ENCODE results near the gene NEURL1B. TPM values are rescaled to one million over a fixed set of nuclear protein-coding genes. Genes with fewer than 3 reads are reported as not detected.

NEURL1B gene
- total and polyA plus RNA-seq, 4 donors: 1.5 to 10.0 (median 5.5) TPM

DNA sequence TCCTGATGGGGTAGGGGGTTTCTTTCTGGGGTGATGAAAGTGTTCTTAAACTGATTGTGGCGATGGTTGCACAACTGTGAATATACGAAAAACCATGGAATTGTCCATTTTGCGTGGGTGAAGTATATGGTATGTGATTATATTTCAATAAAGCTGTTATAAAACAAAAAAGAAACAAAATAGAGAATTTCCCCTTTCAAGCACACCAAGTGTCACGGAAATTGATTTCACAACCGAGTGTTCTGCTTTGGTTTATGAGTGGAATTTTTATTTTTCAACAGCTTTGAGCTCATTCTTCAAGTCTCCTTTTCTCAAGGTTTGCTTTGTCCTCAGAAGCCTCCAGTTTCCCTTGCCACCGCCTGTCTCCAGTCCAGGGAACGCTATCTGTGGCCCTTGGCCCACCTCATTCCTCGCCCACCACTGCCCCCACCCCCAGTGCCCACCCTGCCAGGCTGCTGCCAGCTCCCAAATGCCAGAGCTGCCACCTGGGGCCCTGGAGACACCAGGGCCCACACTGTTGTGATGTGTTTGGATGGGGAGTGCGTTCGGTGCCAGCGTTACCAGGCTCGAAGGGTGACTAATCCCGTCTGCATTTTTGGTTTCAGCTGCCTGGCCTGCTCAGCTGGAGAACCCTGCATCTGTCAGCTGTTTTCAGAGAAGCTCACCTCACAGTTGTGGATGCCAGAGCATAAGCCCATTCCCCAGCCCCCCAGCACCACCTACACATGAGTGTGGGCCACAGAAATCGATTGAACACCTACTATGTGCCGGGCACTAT is 99.6 kb downstream of the NEURL1B start:
- no peaks in the 10 kb centered on the region for H3K9me3 ChIP-seq (ENCODE audit: control insufficient read depth in 4 of 4, low read length in 3 of 4)
- no peak overlapping the region for H3K4me3 ChIP-seq (ENCODE audit: low read depth in 1 of 3, low read length in 3 of 3)

More for the DNA sequence above, 99.6 kb downstream of the NEURL1B start:
- H3K9ac ChIP-seq (ENCODE audit: low read depth in 1 of 2, low read length in 2 of 2): no peak overlapping the region
- H3K4me1 ChIP-seq (ENCODE audit: control insufficient read depth in 4 of 4, insufficient read depth in 4 of 4, low read length in 3 of 4): no peaks in the 10 kb centered on the region
- H3K27me3 ChIP-seq (ENCODE audit: control insufficient read depth in 4 of 4, insufficient read depth in 4 of 4, low read length in 3 of 4): no peaks in the 10 kb centered on the region
- no peak for TF ChIP-seq FOXA1 (IDR thresholded peaks at IDR 0.05)
- no peak for TF ChIP-seq HNF4G (IDR thresholded peaks at IDR 0.05)
- TF ChIP-seq JUND (IDR thresholded peaks at IDR 0.05): no peak
- no peak for TF ChIP-seq YY1 (IDR thresholded peaks at IDR 0.05)
- no peak for TF ChIP-seq ZBTB33 (IDR thresholded peaks at IDR 0.05)
- TF ChIP-seq CTCF (IDR thresholded peaks at IDR 0.05; ENCODE audit: low read depth, low read length, missing input control): no peak
- TF ChIP-seq HNF4A (conservative IDR thresholded peaks at IDR 0.05): no peak
- no peak for TF ChIP-seq RXRA (IDR thresholded peaks at IDR 0.05)
- TF ChIP-seq SP1 (IDR thresholded peaks at IDR 0.05): no peak
- TF ChIP-seq, protein P1, sequence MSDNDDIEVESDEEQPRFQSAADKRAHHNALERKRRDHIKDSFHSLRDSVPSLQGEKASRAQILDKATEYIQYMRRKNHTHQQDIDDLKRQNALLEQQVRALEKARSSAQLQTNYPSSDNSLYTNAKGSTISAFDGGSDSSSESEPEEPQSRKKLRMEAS (IDR thresholded peaks at IDR 0.05): no peak
- TF ChIP-seq RAD21 (IDR thresholded peaks at IDR 0.05): no peak
- no peak for TF ChIP-seq GABPA (IDR thresholded peaks at IDR 0.05 in 1 of 2, conservative IDR thresholded peaks at IDR 0.05 in 1 of 2)
- no peak for TF ChIP-seq TAF1 (conservative IDR thresholded peaks at IDR 0.05)
- TF ChIP-seq NR2F2 (IDR thresholded peaks at IDR 0.05): no peak
- TF ChIP-seq, protein P2, sequence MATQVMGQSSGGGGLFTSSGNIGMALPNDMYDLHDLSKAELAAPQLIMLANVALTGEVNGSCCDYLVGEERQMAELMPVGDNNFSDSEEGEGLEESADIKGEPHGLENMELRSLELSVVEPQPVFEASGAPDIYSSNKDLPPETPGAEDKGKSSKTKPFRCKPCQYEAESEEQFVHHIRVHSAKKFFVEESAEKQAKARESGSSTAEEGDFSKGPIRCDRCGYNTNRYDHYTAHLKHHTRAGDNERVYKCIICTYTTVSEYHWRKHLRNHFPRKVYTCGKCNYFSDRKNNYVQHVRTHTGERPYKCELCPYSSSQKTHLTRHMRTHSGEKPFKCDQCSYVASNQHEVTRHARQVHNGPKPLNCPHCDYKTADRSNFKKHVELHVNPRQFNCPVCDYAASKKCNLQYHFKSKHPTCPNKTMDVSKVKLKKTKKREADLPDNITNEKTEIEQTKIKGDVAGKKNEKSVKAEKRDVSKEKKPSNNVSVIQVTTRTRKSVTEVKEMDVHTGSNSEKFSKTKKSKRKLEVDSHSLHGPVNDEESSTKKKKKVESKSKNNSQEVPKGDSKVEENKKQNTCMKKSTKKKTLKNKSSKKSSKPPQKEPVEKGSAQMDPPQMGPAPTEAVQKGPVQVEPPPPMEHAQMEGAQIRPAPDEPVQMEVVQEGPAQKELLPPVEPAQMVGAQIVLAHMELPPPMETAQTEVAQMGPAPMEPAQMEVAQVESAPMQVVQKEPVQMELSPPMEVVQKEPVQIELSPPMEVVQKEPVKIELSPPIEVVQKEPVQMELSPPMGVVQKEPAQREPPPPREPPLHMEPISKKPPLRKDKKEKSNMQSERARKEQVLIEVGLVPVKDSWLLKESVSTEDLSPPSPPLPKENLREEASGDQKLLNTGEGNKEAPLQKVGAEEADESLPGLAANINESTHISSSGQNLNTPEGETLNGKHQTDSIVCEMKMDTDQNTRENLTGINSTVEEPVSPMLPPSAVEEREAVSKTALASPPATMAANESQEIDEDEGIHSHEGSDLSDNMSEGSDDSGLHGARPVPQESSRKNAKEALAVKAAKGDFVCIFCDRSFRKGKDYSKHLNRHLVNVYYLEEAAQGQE (IDR thresholded peaks at IDR 0.05): no peak
- TF ChIP-seq FOXA2 (IDR thresholded peaks at IDR 0.05): no peak
- no peak for TF ChIP-seq EGR1 (IDR thresholded peaks at IDR 0.05; ENCODE audit: low read depth in 2 of 2)
- TF ChIP-seq, protein P3, sequence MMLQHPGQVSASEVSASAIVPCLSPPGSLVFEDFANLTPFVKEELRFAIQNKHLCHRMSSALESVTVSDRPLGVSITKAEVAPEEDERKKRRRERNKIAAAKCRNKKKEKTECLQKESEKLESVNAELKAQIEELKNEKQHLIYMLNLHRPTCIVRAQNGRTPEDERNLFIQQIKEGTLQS (IDR thresholded peaks at IDR 0.05): no peak
- H3K27ac ChIP-seq (ENCODE audit: low read depth in 1 of 2, low read length in 2 of 2): no peak overlapping the region
- H3K36me3 ChIP-seq (ENCODE audit: control insufficient read depth in 4 of 4, insufficient read depth in 3 of 4, low read depth in 1 of 4, low read length in 3 of 4): no peaks in the 10 kb centered on the region
- no peak for DNase-seq (ENCODE audit: low spot score)
- WGBS: 85% methylated on average over 15 of the region's 15 CpGs

Small RNA genes lying within 50 kb of the gene (small RNA-seq; reads per million reads assigned to genes)
- gene AC027309.2 (not detected), gene MIR5003 (not detected)

Other genes starting within 250 kb of the NEURL1B start
- gene SH3PXD2B, start 186.7 kb upstream of the NEURL1B start, total RNA-seq: 1 to 10 TPM; 1.4 to 3.3 TPM
- gene SH3PXD2B, start 186.7 kb upstream of the NEURL1B start, polyA plus RNA-seq: 1 to 10 TPM; 1.1 to 3.0 TPM
- 10 to 100 TPM; 53.2 to 95.0 TPM for gene DUSP1, start 129.9 kb downstream of the NEURL1B start, total RNA-seq
- gene DUSP1, start 129.9 kb downstream of the NEURL1B start, polyA plus RNA-seq: 100 to 1,000 TPM; 124 to 237 TPM
- gene ERGIC1, start 193.0 kb downstream of the NEURL1B start, total RNA-seq: 100 to 1,000 TPM in 1 of 2 donors, 10 to 100 TPM in 1; 45.4 to 149 TPM
- gene ERGIC1, start 193.0 kb downstream of the NEURL1B start, polyA plus RNA-seq: 100 to 1,000 TPM in 1 of 2 donors, 10 to 100 TPM in 1; 53.1 to 155 TPM